Left forelimb (tissue), 1 donor: ENCODE results near the gene TYW5.

Source experiments
- DNase-seq: peaks from one replicate; pipeline ENCODE4 v3.0.0-alpha.2; 2018; ENCODE audit warnings: low spot score

TYW5 gene, protein sequence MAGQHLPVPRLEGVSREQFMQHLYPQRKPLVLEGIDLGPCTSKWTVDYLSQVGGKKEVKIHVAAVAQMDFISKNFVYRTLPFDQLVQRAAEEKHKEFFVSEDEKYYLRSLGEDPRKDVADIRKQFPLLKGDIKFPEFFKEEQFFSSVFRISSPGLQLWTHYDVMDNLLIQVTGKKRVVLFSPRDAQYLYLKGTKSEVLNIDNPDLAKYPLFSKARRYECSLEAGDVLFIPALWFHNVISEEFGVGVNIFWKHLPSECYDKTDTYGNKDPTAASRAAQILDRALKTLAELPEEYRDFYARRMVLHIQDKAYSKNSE

DNA sequence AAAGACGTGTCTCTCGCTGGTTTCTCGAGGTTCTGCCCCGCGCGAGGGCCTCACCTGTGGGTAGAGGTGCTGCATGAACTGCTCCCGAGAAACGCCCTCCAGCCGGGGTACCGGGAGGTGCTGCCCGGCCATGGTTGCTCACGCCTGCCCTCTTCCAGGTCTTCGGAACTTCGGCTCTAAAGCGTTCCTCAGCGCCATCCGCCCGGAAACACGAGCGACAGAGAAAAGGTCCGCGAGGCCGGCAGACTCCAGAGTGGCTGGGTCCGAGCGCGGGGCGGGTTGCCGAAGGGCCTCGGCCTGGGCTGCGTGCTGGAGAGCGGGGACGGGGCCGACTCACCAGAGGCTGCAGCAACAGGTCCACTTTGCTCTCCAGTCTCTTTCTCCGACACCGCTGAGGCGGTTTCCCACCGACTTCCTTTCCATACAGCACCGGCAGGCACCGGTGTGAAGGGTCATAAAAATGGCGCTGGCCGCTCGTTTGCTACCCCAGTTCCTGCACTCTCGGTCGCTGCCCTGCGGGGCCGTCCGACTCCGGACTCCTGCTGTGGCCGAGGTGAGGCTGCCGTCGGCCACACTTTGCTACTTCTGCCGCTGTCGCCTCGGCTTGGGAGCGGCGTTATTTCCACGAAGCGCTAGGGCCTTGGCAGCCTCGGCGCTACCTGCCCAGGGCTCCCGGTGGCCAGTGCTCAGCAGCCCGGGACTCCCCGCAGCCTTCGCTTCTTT, at the start of gene TYW5, which contains the start of gene MAIP1:
Gene TYW5 (minus strand): TSS at position 153 of the 723 bp plus-strand sequence. CDS start 21 bp downstream, at position 132.
Gene MAIP1 (plus strand): TSS at position 244 of the 723 bp plus-strand sequence. CDS start 217 bp downstream, at position 461.
- DNase-seq = peak; percentile 92

DNA sequence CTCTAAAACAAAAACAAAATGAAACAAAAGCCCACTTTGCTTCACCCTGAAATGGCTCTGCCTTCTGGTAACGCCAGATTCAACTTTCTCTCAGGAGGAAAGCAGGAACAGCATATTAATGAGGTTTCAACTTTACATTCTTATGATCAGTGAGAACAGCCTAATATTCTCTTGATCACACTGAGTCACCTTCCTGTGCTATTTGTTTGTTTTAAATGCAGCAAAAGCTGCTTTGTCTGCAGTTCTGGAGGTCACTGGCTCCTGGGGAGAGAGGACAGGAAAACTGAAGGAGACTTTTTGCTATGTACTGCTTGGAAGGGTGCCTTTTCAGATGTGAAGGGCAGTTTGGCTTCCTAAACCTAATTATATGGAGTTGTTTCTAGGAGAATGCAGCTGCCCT, 48.2 kb upstream of the TYW5 start:
- no peak for DNase-seq

DNA sequence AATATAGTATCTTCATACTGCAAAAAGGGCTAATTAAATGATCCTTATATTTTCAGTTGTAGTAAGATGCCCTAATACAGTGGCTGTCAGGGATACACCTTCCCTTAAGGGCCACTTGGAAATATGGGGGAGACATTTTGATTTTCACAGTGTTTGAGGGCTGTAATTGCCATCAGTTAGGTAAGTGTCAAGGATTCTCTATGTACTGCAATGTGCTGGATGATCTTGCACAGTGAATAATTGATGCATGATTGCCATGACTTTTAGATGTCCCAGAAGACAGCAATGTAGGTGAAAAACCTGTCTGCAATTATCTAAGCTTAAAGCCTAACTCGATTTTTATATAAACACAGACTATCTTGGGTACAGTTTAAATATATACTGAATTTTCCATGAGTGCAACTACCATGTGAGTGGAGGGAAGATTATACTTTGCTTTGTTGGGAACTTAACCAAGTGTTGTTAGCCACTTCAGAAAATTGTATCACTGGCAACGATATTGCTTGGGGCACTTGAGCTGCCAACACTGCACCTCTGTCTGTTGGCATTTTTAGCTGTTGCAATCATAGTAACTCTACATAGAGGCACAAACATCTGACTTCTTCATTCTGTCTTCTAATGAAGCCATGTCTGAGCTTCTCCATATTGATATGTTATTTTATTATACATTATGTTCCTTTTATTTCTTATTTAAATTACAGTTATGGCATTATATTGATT, 45.3 kb upstream of the TYW5 start:
- DNase-seq = no peak

DNA sequence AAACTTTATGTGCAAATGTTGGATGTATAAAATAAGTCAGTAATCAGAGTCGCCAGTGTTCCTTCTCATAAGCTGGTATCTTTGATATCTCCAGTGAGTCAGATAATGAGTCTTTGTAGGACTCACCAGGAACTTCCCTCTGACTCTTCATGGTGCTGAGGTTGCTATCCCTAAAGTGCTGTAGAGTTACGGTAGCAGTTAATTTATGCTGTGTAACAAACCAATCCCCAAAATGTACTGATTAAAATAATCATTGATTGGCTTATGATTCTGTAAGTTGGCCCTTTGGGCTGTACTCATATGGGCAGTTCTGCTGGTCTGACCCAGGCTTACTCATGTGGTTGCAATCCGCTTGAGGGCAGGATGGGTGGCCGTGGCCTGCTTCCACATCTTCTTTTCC, 43.9 kb upstream of the TYW5 start:
- no peak for DNase-seq

DNA sequence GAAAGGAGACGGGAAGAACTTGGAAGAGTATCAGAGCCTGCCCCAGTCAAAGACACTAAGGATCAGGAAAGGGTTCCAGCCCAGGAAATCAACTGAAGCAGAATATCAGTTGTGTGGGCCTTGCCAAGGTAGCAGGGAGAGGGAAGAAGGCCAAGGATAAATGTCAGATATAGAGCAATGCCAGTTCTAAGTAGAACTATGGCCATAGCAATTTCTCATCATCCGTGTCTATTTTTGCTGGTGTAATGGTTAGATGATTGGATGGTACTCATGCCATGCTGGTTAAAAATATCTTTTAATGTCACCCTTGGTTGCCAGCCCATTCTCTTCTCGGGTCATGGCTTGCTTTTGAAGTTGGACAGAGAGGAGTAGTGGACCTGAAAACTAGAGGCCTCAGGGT, 42.0 kb upstream of the TYW5 start:
- no peak for DNase-seq

DNA sequence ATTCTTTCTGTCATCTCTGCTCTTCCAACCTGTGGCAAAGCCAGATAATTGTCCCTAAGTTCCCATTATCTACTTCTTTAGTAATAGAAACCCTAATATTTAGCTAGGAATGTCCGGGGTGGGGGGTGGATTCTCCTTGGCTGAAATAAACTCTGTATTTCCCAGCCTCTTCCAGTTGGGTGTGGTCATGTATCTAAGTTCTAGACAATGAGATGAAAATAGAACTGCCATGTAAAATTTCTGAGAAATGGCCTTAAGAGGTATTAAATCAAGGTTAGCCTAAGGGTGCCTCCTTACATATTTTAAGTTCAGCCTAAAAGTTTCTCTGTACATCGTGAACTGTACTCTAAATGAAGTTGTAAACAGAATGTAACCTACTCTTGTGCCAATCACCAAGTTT, 39.6 kb upstream of the TYW5 start:
- DNase-seq = no peak

DNA sequence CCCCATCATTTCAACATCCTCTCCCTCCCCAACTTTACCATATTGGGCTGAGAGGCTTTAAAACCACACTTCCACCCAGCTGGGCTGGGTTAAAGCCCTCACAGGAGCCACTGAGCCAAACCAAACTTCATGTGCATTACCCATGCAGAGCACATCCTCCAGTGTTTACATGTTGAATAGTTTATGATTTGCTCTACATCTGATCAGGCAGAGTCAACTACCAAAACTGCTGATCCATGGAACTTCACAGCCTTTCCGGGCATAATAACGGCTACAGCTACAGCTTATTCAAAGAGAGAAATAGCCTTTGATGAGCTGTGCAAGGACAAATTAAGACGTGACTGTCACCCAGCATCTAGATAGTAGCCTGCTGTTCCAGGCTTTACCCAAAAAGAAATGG, 39.1 kb upstream of the TYW5 start:
- no peak for DNase-seq

DNA sequence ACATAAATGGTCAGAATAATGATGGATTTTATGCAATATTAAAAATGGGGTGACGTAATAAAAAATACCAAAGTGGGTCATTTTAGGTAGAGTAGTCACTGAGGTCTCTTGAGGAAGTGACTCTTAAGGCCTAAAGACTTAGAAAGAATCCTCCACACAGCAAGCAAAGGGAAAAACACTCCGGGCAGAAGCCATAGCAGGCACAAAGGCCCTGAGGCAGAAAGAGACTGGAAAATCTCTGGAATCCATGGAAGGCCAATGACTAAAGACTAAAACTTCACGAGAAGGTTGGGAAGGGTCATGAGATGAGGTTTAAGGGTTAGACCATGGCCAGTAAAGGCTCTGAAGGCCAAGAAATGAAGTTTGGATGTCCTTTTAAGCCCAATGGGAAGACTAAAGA, 37.0 kb upstream of the TYW5 start:
- DNase-seq = no peak

DNA sequence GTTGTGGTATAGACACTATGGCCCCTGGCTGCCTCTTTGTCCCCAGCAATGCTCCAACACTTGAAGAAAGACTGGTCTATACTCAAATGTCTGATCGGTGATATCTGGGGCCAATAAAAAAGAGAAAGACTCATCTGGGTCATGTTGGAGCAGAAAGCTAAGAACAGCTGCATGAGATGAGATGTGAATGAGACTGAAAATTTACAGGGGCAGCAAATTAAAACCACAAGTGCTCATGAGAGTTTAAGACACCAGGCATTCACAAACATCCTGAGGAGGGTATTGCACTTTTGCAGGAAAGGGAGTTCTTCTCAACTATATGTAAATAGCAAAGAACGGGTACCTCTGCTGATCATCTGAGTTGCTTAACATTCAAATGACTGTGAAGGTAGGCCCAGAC, 36.4 kb upstream of the TYW5 start:
- DNase-seq = no peak

DNA sequence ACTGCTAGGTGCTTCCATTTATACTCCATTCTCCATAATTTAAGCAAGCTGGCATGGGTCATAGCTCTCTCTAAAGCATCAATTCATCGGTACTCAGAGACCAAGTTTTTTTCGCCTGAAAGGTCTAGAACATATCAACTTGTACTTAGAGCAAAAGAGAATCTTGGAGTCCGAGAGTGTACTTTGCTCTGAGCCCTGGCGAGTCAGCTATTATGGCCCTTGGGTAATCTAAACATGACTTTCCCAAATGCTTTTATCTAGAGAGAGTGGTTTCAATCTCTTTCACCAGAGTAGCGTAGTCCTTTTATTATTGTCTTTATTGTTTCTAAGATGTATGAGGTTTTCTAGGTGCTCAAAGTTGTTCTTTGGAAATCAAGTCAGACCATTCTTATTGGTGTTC, 34.5 kb upstream of the TYW5 start:
- DNase-seq = no peak

DNA sequence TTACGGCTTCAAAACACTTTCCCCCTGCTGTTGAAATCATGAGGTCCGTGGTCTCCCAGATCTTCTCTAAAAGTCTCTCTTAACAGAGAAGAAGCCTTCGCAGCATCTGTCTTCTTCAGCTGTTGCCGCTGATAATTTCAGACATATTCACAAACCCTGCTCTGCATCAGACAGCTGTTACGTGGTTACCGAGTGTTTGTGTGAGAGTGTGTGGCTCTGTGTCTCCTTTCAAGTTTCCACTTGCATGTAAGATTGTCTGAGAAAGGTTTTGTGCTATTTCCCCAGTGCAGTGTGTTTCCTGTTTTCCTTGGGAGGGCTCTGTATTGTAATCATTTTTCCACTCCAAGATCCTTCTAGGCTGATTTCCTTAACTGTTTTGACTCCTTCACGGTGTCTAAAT, 32.9 kb upstream of the TYW5 start:
- DNase-seq = no peak

DNA sequence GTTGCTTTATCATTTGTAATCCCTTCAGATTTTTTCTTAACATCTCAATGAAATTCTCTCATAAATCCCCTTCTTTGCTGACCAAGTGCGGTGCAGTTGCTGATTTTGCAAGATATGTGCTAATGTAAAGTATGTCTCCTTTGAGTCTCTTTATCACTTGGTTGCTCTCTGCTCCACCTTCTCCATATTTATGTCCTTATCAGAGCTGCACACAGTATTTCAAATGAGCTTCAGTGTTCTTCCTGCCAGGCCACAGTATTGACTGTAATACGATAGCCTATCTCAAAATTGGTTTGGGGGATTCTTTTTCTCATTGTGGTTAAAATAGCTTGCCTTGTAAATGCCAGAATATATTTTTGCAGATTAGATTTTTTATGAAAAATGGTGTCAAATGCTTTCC, 32.3 kb upstream of the TYW5 start:
- no peak for DNase-seq

DNA sequence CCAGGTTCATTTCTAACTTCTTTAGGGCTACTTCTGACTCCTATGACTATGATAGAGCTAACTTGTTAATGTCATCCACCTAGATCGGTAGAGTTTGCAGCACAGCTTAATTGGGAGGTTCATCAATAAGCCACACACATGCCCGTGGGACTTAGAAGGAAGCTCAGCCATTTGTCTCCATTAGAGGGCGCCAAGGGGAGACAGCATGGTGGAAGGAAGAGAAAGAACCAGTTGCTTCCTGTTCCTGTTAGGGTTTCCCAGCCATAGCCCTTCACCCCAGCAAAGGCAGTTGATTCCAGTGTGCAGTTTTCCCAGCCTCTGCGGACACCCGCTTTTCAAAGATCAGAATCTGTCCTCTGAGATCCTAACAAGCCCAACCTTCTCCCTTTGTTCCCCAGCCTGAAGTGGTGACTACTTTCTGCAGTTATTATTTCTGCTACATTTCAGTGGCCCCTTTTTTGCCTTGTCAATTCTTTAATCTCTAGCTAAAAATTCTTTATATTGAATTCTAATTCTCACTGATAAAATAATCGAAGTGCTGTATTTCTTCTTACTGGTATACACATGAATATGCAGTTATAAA, 30.4 kb upstream of the TYW5 start:
- DNase-seq = no peak

DNA sequence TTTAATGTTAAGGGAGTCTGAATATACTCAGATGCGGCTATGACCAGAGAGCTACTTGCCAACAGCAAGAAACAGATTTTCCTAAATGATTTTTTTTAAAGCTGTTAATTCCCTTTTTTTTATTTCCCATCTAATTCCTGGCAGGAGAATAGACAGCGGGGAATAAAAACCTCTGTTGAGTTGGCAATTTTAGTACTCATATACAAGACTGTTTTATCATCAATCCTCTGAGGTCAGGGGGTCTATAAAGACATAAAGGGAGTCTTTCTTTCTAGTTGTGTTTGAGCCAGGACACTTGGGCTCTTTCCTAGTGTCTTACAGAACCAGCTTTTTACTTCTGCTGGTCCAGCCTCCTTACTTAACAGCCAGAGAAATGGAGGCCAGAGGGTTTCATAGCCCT, 29.5 kb upstream of the TYW5 start:
- no peak for DNase-seq

DNA sequence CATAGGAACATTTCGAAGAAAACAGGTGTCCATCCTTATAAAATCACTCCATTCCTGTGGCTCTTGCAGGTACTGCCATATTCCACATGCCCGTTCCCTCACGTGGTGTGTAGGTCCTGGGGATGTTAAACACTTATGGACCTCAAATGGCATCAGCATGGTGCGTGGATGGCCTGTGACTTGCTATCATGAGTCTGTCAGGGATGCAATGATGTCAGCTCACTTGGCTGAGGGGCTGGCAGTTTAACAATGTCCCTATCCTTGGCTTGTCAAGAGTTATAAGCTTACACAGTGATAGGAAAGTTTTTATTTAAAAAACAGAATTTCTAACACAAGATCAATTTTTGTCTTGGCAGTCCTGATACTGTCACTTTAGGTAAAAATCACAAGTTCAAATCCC, 28.9 kb upstream of the TYW5 start:
- no peak for DNase-seq

DNA sequence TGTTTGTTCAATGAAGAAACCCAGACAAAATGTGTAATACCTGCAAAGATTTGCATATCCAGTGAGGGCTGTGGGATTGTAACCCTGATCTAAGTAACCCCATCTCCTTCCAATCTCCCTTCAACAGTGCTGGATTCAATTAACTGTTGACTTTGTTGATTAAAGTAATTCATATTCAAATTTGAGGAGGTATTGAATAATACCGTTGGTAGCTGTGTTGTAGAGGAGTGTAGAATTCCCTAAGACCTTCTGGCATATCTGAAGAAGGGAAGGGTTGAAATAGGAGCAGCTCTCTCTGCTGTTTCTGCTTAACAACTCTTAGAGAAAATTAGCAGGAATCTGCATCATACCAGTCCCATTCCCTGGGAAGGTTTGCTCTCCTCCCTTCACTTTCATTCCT, 28.2 kb upstream of the TYW5 start:
- DNase-seq = no peak

DNA sequence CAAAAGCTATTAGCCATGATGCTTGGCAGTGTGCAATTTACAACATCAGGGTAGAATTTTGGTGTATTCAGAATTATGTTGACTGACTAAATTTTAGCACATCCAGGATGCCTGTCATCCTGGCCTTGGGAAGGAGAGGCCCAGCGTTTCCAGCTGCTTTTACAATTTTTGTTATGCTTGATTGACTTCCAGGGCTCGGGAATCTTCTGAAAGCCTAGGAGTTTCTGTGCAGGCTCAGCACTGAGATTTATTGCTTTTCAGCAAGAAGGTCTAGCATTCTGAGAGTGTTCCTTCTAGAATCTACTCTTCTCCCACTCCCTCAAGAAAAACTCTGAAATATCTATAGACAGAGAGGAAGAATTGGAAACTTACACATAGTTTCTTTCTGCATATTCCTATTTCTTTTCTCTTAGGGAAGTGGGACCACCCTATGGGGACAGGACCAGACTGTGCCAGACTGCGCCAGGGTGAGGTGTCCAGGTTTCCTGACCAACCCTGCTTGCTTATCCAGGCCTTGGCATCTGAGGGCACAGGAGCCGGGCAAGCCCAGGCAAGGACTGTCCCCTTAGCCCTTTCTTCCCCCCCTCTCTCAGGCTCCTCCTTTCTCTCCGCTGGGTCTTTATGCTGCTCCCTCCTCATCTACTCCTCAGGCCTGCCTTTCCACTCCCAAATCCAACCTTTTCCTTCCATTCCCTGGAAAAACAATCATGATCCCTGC, 27.0 kb upstream of the TYW5 start:
- DNase-seq = no peak

DNA sequence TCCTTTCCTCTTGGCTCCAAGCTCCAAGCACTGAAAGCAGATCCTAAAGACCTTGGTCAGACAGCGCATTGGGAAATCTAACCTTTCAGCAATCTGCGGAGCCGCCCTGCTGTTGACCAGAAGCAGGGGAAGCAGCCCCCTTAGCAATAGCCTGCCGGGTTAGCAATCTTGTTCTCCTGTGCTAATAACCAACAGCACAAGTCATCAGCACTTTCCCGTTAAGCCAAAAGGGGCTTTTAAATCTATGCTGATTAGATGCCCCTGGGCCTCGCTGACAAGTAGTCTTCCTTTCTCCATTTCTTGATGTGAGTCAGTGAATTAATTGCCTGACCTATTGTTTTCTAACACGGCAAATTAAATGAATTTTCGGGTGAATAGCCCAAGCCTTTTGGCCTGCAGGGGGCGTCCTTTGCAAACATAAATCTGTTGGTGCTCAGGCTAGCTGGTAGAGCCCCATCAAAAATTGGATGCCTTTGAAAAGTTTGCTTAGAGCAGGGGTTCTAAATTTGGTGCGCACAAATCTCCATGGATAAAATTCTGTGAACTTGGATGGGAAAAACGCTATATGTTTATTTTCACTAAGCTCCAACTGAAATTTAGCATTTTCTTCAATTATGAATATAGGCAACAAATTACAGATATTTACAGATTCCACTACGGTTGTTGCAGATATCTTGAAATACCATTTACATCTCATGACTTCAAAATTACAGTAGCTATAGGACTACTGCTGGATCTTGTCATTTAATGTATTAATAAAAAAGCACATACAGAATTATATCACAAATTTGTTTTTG, 24.7 kb upstream of the TYW5 start:
- DNase-seq = peak; percentile 91

DNA sequence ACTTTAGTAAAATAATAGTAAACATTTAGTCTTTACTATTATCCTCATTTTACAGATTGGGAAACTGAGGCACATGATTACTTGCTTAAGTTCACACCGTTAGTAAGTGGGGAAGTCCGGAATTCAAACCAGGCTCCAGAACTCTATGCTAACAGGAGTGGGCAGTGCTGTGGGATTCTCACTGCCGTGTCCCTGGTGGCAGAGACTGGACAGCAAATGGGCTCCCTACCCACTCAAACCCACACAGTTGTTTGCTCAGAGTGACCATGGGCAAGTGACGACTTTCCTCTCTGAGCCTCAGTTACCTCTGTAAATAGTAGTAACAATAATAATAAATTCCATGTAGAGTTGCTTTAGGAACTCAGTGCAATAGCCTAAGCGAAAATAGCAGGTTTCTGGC, 24.1 kb upstream of the TYW5 start:
- DNase-seq = no peak

DNA sequence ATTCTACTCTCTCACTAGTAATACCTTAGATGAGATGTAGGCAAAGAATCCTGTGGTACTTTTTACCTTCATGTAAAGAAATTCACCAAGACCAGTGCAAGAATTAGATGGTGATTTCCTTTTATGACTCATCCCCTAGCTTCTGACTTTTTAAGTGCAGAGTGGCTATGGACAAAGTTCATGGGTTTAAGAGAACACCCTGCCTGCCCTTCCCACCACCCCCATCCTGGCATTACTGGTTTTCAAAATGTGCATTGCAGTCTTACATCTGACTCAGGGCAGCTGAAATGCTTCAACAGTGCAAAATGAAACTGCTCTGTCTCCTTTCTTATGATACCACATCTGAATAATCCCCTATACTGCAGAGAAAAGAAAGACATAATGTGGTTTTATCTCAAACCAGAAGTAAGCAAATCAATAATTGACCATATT, 22.7 kb upstream of the TYW5 start:
- no peak for DNase-seq

DNA sequence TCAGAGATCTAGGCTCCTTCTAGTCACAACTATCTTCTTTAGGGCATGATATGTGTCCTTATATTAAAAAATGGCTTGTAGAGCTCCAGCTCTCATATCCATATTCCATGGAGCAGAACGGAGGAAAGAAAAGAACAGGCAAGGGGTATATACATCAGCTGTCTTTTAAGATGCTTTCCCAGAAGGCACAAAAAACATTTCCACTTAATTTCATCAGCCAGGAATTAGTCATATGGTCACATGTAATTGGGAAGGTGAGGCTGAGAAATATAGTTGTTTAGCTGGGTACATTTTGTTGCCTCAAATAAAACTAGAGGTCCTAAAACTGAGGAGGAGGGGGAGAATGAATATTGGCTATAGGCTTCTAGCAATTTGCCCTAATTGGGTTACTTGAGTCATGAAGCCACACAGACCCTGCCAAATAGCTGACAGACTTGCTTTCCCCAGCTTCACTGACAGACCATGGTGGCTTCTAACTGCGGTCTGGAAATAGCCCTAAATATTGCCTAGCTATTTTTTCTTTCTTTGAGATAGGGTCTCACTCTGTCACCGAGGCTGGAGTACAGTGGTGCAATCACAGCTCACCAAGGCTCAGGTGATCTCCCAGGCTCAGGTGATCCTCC, 20.1 kb upstream of the TYW5 start:
- DNase-seq = no peak
